Activated CD4-positive, alpha-beta memory T cell treated with anti-CD3 and anti-CD28 coated beads, Interleukin-2, amount 10 ng/mL, durations not matched to agents 7 days and 5 days (primary cell): ENCODE measurements around the gene STEAP1. TPM values are rescaled to one million over a fixed set of nuclear protein-coding genes. Genes with fewer than 3 reads are reported as not detected.
"Not testable (repeated sequence)": the region's sequence is repeated elsewhere in the genome, so short reads cannot be mapped to it uniquely, and the experiment has no call there.

ENCODE experiments used
- CTCF ChIA-PET: fragments of 350-600 bp; sonication (Branson Sonifier 250); formaldehyde crosslinking; loops from one replicate; lab custom pipeline; 2021; ENCODE audit warnings: antibody characterized with exemption, inconsistent platforms; lab: Charles Lee
- POLR2A ChIA-PET: fragments of 350-600 bp; sonication (Branson Sonifier 250); formaldehyde crosslinking; loops from one replicate; lab custom pipeline; 2021; ENCODE audit warnings: antibody characterized with exemption; lab: Charles Lee
- DNase-seq: peaks from one replicate; pipeline ENCODE4 v3.0.0-alpha.2; 2020
- H3K27ac Mint-ChIP-seq: one replicate; pipeline ENCODE4 v1.8.0; 2021; ENCODE audit warnings: mild to moderate bottlenecking, mixed read lengths
- H3K27me3 Mint-ChIP-seq: one replicate; pipeline ENCODE4 v1.8.0; 2021; ENCODE audit warnings: mixed read lengths
- H3K36me3 Mint-ChIP-seq: one replicate; pipeline ENCODE4 v1.8.0; 2021; ENCODE audit warnings: low read depth, mixed read lengths
- H3K4me1 Mint-ChIP-seq: one replicate; pipeline ENCODE4 v1.8.0; 2021; ENCODE audit warnings: mixed read lengths
- H3K4me3 Mint-ChIP-seq: one replicate; pipeline ENCODE4 v1.8.0; 2021; ENCODE audit warnings: mild to moderate bottlenecking, mixed read lengths
- H3K9me3 Mint-ChIP-seq: one replicate; pipeline ENCODE4 v1.8.0; 2021; ENCODE audit warnings: mixed read lengths
- total RNA-seq, 2 experiments: library from RNA; stranded (reverse); gene quantifications; one replicate each; pipeline ENCODE4 v1.2.3, GENCODE V29; 2021

STEAP1 gene
- total RNA-seq, 2 experiments from 2014 or later, result 0.25 to 0.53 TPM

- H3K27ac Mint-ChIP-seq, result not testable (repeated sequence)
- CTCF ChIA-PET, result interaction anchor here (1.1 kb wide), 1 partner anchor 271 kb away, joined by 6 read pairs; no protein-coding TSS in a partner anchor
Measured at GRCh38 chr7:90157761-90158350, 3.6 kb downstream of the STEAP1 start.

DNA sequence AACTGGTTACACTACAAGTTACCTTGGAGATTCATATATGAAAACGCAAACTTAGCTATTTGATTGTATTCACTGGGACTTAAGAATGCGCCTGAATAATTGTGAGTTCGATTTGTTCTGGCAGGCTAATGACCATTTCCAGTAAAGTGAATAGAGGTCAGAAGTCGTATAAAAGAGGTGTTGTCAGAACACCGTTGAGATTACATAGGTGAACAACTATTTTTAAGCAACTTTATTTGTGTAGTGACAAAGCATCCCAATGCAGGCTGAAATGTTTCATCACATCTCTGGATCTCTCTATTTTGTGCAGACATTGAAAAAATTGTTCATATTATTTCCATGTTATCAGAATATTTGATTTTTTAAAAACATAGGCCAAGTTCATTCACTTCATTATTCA, 9.3 kb downstream of the STEAP1 start:
- Mint-ChIP-seq H3K27me3 (peaks cover 18% of the 10 kb centered on the region), H3K4me3 (no peak overlapping the region), H3K9me3 (no peaks in the 10 kb centered on the region), H3K27ac (no peak overlapping the region), H3K36me3 (no peaks in the 10 kb centered on the region), H3K4me1 (no peaks in the 10 kb centered on the region)
- ChIA-PET POLR2A (no interaction called here), CTCF (no interaction called here)
- DNase-seq, result no peak

More at GRCh38 chr7:90157761-90158350, 3.6 kb downstream of the STEAP1 start:
- DNase-seq, POLR2A ChIA-PET, H3K36me3 Mint-ChIP-seq, H3K4me3 Mint-ChIP-seq, H3K9me3 Mint-ChIP-seq, H3K4me1 Mint-ChIP-seq: not testable (repeated sequence)
- H3K27me3 Mint-ChIP-seq, result peaks cover 20% of the 10 kb centered on the region

DNA sequence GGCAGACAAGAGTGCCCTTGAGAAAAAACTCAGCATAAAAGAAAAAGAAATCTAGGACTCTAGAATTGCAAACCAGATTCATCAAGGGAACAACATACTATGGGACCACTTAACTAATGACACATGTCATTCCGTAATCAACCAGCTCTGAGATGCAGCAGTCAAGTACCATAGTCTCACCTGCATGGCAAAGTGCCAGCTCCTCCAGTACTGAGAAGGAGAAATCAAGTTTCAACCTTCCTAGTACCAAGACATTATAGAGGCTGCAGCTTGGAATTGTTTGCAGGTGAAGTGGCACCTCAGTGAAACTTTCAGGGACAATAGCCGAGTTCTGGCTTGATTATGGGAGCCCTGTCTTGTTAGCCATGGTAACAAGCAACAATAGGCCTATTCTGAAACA, 11.5 kb downstream of the STEAP1 start:
- CTCF ChIA-PET, result interaction anchor here (1.4 kb wide), 1 partner anchor 10 kb away, joined by 3 read pairs; no protein-coding TSS in a partner anchor
- no peaks in the 10 kb centered on the region for H3K4me1 Mint-ChIP-seq
- POLR2A ChIA-PET, result no interaction called here

DNA sequence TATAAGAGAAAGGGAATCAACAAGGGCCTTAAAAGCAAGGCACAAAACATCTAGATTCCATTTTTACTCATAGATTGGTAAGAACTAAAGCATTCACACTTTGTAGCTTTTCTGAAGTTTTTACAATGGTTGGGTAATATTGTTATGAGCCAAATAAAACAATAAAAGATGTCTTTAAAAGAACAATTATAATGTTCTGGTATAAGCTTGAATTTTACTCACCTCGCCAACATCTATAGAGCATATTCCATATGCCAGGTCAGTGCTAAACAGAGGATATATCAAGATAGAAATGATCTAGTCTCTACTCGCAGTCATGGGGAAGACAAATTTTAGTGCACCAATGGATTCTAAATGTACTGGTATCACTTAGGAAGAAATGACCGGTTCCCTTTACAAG, 11.9 kb downstream of the STEAP1 start:
- no peaks in the 10 kb centered on the region for H3K9me3 Mint-ChIP-seq
- H3K27ac Mint-ChIP-seq, result no peak overlapping the region
- H3K27me3 Mint-ChIP-seq, result peaks cover 28% of the 10 kb centered on the region
- no peaks in the 10 kb centered on the region for H3K36me3 Mint-ChIP-seq
- ChIA-PET CTCF (interaction anchor here (1.4 kb wide), 1 partner anchor 10 kb away, joined by 3 read pairs; no protein-coding TSS in a partner anchor), POLR2A (no interaction called here)
- no peaks in the 10 kb centered on the region for H3K4me1 Mint-ChIP-seq
- H3K4me3 Mint-ChIP-seq, result no peak overlapping the region
- no peak for DNase-seq

More for the DNA sequence above, 11.5 kb downstream of the STEAP1 start:
- no peak for DNase-seq
- H3K36me3 Mint-ChIP-seq, result no peaks in the 10 kb centered on the region
- H3K4me3 Mint-ChIP-seq, result no peak overlapping the region
- peaks cover 24% of the 10 kb centered on the region for H3K27me3 Mint-ChIP-seq
- H3K9me3 Mint-ChIP-seq, result no peaks in the 10 kb centered on the region
- no peak overlapping the region for H3K27ac Mint-ChIP-seq

- CTCF ChIA-PET, result no interaction called here
- H3K27me3 Mint-ChIP-seq, result peaks cover 35% of the 10 kb centered on the region
Measured at GRCh38 chr7:90167361-90167760, 13.1 kb downstream of the STEAP1 start.

GRCh38 chr7:90169891-90170290, 15.6 kb downstream of the STEAP1 start:
- peaks cover 21% of the 10 kb centered on the region for H3K27me3 Mint-ChIP-seq
- CTCF ChIA-PET, result no interaction called here
- no peak overlapping the region for H3K4me3 Mint-ChIP-seq
- peaks cover 2% of the 10 kb centered on the region for H3K36me3 Mint-ChIP-seq
- POLR2A ChIA-PET, result no interaction called here
- no peaks in the 10 kb centered on the region for H3K9me3 Mint-ChIP-seq
- H3K4me1 Mint-ChIP-seq, result peaks cover 9% of the 10 kb centered on the region
- no peak for DNase-seq
- no peak overlapping the region for H3K27ac Mint-ChIP-seq

More at GRCh38 chr7:90167361-90167760, 13.1 kb downstream of the STEAP1 start:
- DNase-seq, result no peak
- POLR2A ChIA-PET, result no interaction called here
- no peak overlapping the region for H3K4me3 Mint-ChIP-seq
- no peaks in the 10 kb centered on the region for H3K4me1 Mint-ChIP-seq
- no peaks in the 10 kb centered on the region for H3K9me3 Mint-ChIP-seq
- H3K27ac Mint-ChIP-seq, result no peak overlapping the region
- peaks cover 2% of the 10 kb centered on the region for H3K36me3 Mint-ChIP-seq

DNA sequence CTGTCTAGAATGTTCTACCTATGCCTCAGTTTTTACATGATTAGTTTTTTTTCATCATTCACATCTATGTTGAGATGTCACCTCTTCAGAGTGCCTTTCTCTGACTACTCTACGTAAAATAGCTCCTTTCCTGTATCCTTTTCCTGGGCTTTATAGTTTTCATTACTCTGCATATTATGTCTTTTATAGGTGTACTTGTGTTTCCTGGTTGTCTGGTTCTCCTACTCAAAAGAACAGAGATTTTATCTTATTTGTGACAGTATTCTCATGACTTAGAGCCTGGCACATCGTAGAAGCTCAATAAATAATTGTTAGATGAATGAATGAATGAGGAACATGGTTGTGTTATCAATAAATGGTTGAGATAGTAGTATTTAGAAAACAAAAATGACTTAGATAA, 17.9 kb downstream of the STEAP1 start:
- no peak overlapping the region for H3K4me3 Mint-ChIP-seq
- H3K36me3 Mint-ChIP-seq, result peaks cover 2% of the 10 kb centered on the region
- peaks cover 17% of the 10 kb centered on the region for H3K27me3 Mint-ChIP-seq
- ChIA-PET POLR2A (no interaction called here), CTCF (interaction anchor here (1.5 kb wide), 1 partner anchor 18 kb away, joined by 4 read pairs; the partner anchor contains the start of gene STEAP1)
- H3K9me3 Mint-ChIP-seq, result no peaks in the 10 kb centered on the region
- H3K4me1 Mint-ChIP-seq, result peaks cover 9% of the 10 kb centered on the region
- DNase-seq, result no peak
- H3K27ac Mint-ChIP-seq, result no peak overlapping the region

- H3K27ac Mint-ChIP-seq, result no peak overlapping the region
- peaks cover 2% of the 10 kb centered on the region for H3K36me3 Mint-ChIP-seq
- H3K4me1 Mint-ChIP-seq, result peaks cover 9% of the 10 kb centered on the region
- ChIA-PET CTCF (interaction anchor here (1.5 kb wide), 1 partner anchor 18 kb away, joined by 4 read pairs; the partner anchor contains the start of gene STEAP1), POLR2A (no interaction called here)
- peaks cover 17% of the 10 kb centered on the region for H3K27me3 Mint-ChIP-seq
- no peaks in the 10 kb centered on the region for H3K9me3 Mint-ChIP-seq
- DNase-seq, result no peak
- H3K4me3 Mint-ChIP-seq, result no peak overlapping the region
Measured at GRCh38 chr7:90172624-90173023, 18.4 kb downstream of the STEAP1 start.

- ChIA-PET POLR2A (no interaction called here), CTCF (interaction anchor here (1.5 kb wide), 1 partner anchor 19 kb away, joined by 4 read pairs; the partner anchor contains the start of gene STEAP1)
- Mint-ChIP-seq H3K27ac (no peak overlapping the region), H3K4me1 (peaks cover 15% of the 10 kb centered on the region), H3K27me3 (peaks cover 17% of the 10 kb centered on the region), H3K9me3 (no peaks in the 10 kb centered on the region), H3K36me3 (peaks cover 2% of the 10 kb centered on the region), H3K4me3 (no peak overlapping the region)
- DNase-seq, result no peak
Measured at GRCh38 chr7:90173127-90173844, 19.0 kb downstream of the STEAP1 start.

DNA sequence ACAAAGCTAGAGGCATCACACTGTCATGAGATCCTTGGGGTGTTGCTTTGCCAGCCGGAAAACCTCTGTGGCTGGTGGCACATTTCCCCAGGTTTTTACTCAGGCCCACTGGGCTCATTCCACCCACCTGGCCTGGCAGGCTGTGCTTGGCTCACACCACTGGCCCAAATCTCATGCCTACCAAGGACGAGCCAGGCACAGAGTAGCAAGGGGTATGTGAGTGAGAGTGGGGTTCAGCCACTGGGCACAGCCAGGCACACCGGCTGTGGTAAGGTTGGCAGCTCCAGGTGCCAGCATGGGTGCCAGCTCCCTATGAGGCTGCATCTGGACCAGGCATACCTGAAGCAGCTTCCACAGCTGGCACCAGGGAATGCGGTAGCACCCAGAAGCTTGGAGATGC, 21.4 kb downstream of the STEAP1 start:
- H3K36me3 Mint-ChIP-seq, result peaks cover 2% of the 10 kb centered on the region
- no peak overlapping the region for H3K27ac Mint-ChIP-seq
- peaks cover 32% of the 10 kb centered on the region for H3K4me1 Mint-ChIP-seq
- no peaks in the 10 kb centered on the region for H3K9me3 Mint-ChIP-seq
- no peak for DNase-seq
- POLR2A ChIA-PET, result interaction anchor here (1.4 kb wide), 1 partner anchor 161 kb away, joined by 4 read pairs; no protein-coding TSS in a partner anchor
- peaks cover 12% of the 10 kb centered on the region for H3K27me3 Mint-ChIP-seq
- CTCF ChIA-PET, result interaction anchor here (1.3 kb wide), 1 partner anchor 34 kb away, joined by 3 read pairs; no protein-coding TSS in a partner anchor
- H3K4me3 Mint-ChIP-seq, result no peak overlapping the region

DNA sequence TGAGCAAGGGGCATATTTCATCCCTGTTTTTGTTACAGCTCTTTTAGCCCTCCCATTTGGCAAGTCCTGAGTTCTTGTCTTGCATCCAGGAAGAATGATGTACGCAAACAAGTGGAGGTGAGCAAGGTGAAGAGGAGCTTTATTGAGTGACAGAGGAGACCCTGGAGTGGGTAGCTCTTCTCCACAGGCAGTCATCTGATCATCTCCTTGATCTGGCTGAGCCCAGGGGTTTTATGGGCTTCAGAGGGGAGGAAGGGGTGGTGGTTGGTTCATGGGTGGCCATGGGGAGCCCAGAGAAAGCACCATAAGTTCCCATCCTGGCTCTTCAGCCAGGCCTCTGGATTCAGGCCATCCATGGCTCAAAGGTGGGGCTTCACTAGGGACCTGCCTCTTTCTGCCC, 21.9 kb downstream of the STEAP1 start:
- peaks cover 7% of the 10 kb centered on the region for H3K27me3 Mint-ChIP-seq
- peaks cover 32% of the 10 kb centered on the region for H3K4me1 Mint-ChIP-seq
- CTCF ChIA-PET, result interaction anchor here (1.3 kb wide), 1 partner anchor 34 kb away, joined by 3 read pairs; no protein-coding TSS in a partner anchor
- no peak overlapping the region for H3K4me3 Mint-ChIP-seq
- DNase-seq, result no peak
- no peak overlapping the region for H3K27ac Mint-ChIP-seq
- H3K9me3 Mint-ChIP-seq, result no peaks in the 10 kb centered on the region
- H3K36me3 Mint-ChIP-seq, result peaks cover 2% of the 10 kb centered on the region
- POLR2A ChIA-PET, result interaction anchor here (1.4 kb wide), 1 partner anchor 161 kb away, joined by 4 read pairs; no protein-coding TSS in a partner anchor

DNA sequence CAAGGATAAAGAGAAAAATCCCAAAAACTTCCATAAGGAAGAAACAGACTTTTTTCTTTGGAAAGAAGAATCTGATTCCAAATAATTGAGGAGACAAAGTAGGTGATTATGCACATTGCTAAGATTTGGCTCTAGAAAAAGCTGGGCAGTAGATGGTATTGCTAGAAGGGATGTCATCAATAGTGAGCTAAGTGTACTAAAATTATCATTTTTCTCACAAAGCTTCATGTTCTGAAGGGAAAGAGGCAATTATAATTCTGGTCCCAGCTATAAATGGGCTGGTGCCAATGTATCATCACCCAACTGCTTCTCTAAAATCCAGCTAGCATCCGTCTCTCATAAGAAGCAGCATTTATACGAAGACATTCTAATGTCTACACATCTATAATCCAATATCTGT, 23.9 kb downstream of the STEAP1 start:
- Mint-ChIP-seq H3K4me3 (no peak overlapping the region), H3K27me3 (peaks cover under 1% of the 10 kb centered on the region), H3K36me3 (no peaks in the 10 kb centered on the region), H3K4me1 (peaks cover 27% of the 10 kb centered on the region), H3K27ac (no peak overlapping the region), H3K9me3 (no peaks in the 10 kb centered on the region)
- ChIA-PET POLR2A (no interaction called here), CTCF (interaction anchor here (1.0 to 1.3 kb wide), 2 partner anchors 24 to 250 kb away, joined by 4 to 10 read pairs; partner anchors contain the start of gene STEAP1)
- no peak for DNase-seq
